Measurements from ENCODE around the gene STAG1. TPM values are rescaled to one million over a fixed set of nuclear protein-coding genes. Genes with fewer than 3 reads are reported as not detected.

The STAG1 gene
- total and polyA plus RNA-seq, 9 of the 15 experiments (the other 6 are each of a cell fraction or from before 2014, with no cell fraction given) = 2.7 to 17.7 (median 8.8) TPM

DNA sequence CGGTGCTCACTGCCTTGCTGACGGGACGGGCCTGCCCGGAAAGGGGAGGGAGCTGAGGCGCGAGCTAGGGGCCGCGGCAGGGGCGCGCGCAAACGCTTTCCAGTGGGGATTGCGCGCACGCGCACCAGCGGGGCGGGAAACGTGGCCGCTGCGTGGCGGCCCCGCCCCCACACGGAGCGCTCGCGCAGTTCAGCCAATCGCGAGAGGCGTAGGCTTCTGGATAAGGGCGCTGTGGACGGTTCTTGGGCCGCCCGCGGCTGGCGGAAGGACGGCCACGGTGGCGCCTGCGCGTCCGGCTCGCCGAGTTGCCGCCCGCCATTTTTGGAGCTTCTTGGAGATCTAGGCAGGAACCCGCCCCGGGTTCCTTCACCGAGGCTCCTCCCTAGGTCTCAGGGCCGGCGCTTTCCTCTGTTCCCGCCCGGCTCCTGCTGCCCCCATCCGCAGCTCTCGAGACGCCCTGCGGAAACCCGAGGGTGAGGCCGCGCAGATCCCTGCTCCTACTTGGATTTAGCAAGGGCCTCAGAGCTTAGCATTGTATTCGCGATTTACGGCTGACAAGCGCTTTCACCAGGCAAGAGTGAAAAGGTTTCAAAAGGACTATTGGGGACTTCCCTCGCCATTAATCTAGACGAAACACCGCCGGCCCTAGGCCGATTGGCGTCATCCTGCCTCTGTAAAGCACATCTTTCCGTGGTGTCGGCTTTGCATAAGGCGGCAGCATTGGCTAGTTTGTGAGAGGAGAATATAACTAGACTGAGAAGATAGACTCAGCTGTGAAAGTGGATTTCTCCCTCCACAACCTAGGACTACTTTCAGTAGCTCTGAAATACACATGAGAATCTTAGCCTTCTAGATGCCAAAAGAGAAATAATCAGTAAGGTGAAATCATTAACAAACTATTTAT, 496 bp upstream of the STAG1 start (continued):
- no peak for TF ChIP-seq XRCC4 (IDR thresholded peaks at IDR 0.05; ENCODE audit: extremely low read depth, insufficient read depth, insufficient read length)
- peak; percentile 81 for TF ChIP-seq RBM25 (IDR thresholded peaks at IDR 0.05; ENCODE audit: low read depth, low read length, severe bottlenecking)
- no peak for TF ChIP-seq STAG1 (CRISPR knock-in tag; IDR thresholded peaks at IDR 0.05; ENCODE audit: borderline replicate concordance)
- TF ChIP-seq PYGO2 (tag; IDR thresholded peaks at IDR 0.05) = no peak
- no peak for TF ChIP-seq KDM4B (IDR thresholded peaks at IDR 0.05; ENCODE audit: borderline replicate concordance in 2 of 2, low read depth in 1 of 2)
- no peak for TF ChIP-seq RBM15 (IDR thresholded peaks at IDR 0.05; ENCODE audit: insufficient read depth, low read length)
- no peak for TF ChIP-seq TEAD2 (tag; IDR thresholded peaks at IDR 0.05)
- TF ChIP-seq, protein P1, sequence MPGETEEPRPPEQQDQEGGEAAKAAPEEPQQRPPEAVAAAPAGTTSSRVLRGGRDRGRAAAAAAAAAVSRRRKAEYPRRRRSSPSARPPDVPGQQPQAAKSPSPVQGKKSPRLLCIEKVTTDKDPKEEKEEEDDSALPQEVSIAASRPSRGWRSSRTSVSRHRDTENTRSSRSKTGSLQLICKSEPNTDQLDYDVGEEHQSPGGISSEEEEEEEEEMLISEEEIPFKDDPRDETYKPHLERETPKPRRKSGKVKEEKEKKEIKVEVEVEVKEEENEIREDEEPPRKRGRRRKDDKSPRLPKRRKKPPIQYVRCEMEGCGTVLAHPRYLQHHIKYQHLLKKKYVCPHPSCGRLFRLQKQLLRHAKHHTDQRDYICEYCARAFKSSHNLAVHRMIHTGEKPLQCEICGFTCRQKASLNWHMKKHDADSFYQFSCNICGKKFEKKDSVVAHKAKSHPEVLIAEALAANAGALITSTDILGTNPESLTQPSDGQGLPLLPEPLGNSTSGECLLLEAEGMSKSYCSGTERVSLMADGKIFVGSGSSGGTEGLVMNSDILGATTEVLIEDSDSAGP (CRISPR knock-in tag; IDR thresholded peaks at IDR 0.05) = no peak
- no peak for TF ChIP-seq ZNF316 (IDR thresholded peaks at IDR 0.05)
- TF ChIP-seq, protein P2, sequence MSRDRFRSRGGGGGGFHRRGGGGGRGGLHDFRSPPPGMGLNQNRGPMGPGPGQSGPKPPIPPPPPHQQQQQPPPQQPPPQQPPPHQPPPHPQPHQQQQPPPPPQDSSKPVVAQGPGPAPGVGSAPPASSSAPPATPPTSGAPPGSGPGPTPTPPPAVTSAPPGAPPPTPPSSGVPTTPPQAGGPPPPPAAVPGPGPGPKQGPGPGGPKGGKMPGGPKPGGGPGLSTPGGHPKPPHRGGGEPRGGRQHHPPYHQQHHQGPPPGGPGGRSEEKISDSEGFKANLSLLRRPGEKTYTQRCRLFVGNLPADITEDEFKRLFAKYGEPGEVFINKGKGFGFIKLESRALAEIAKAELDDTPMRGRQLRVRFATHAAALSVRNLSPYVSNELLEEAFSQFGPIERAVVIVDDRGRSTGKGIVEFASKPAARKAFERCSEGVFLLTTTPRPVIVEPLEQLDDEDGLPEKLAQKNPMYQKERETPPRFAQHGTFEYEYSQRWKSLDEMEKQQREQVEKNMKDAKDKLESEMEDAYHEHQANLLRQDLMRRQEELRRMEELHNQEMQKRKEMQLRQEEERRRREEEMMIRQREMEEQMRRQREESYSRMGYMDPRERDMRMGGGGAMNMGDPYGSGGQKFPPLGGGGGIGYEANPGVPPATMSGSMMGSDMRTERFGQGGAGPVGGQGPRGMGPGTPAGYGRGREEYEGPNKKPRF (IDR thresholded peaks at IDR 0.05; ENCODE audit: low read depth, low read length) = no peak
- TF ChIP-seq ARID2 (IDR thresholded peaks at IDR 0.05) = no peak
- TF ChIP-seq, protein P3, sequence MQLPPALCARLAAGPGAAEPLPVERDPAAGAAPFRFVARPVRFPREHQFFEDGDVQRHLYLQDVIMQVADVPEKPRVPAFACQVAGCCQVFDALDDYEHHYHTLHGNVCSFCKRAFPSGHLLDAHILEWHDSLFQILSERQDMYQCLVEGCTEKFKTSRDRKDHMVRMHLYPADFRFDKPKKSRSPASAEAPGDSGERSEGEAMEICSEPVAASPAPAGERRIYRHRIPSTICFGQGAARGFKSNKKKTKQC (CRISPR knock-in tag; IDR thresholded peaks at IDR 0.05) = no peak; the same call in 1 of the 2 replicates
- no peak for TF ChIP-seq POLR3A (IDR thresholded peaks at IDR 0.05; ENCODE audit: borderline replicate concordance, extremely low read depth, insufficient read depth, insufficient read length)
- TF ChIP-seq, protein P4, sequence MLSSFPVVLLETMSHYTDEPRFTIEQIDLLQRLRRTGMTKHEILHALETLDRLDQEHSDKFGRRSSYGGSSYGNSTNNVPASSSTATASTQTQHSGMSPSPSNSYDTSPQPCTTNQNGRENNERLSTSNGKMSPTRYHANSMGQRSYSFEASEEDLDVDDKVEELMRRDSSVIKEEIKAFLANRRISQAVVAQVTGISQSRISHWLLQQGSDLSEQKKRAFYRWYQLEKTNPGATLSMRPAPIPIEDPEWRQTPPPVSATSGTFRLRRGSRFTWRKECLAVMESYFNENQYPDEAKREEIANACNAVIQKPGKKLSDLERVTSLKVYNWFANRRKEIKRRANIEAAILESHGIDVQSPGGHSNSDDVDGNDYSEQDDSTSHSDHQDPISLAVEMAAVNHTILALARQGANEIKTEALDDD (IDR thresholded peaks at IDR 0.05) = peak; percentile 70
- TF ChIP-seq POLR2B (IDR thresholded peaks at IDR 0.05; ENCODE audit: low read depth, partially characterized antibody) = peak; percentile 71
- no peak for TF ChIP-seq ZNF586 (CRISPR knock-in tag; conservative IDR thresholded peaks at IDR 0.05)
- TF ChIP-seq, protein P5, sequence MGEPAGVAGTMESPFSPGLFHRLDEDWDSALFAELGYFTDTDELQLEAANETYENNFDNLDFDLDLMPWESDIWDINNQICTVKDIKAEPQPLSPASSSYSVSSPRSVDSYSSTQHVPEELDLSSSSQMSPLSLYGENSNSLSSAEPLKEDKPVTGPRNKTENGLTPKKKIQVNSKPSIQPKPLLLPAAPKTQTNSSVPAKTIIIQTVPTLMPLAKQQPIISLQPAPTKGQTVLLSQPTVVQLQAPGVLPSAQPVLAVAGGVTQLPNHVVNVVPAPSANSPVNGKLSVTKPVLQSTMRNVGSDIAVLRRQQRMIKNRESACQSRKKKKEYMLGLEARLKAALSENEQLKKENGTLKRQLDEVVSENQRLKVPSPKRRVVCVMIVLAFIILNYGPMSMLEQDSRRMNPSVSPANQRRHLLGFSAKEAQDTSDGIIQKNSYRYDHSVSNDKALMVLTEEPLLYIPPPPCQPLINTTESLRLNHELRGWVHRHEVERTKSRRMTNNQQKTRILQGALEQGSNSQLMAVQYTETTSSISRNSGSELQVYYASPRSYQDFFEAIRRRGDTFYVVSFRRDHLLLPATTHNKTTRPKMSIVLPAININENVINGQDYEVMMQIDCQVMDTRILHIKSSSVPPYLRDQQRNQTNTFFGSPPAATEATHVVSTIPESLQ (CRISPR knock-in tag; IDR thresholded peaks at IDR 0.05) = 0 out of 2 replicates have a peak, but pooled peaks have one; percentile 59
- TF ChIP-seq, protein P6, sequence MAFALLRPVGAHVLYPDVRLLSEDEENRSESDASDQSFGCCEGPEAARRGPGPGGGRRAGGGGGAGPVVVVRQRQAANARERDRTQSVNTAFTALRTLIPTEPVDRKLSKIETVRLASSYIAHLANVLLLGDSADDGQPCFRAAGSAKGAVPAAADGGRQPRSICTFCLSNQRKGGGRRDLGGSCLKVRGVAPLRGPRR (CRISPR knock-in tag; IDR thresholded peaks at IDR 0.05) = no peak
- no peak for TF ChIP-seq ZNF695 (CRISPR knock-in tag; IDR thresholded peaks at IDR 0.05)

All from K562 (cell line).